8988T (cell line): ENCODE measurements around the gene NIPAL4.
"Not testable (repeated sequence)": the region's sequence is repeated elsewhere in the genome, so short reads cannot be mapped to it uniquely, and the experiment has no call there.

Experiments used
- DNase-seq: peaks from one replicate; pipeline ENCODE4 v3.0.0; 2011

Gene NIPAL4

GRCh38 chr5:157459715-157460599 is at the start of gene NIPAL4:
TSS of gene NIPAL4 (plus strand) at chr5:157460213. CDS start at chr5:157460321, 108 bp downstream.
- DNase-seq = no peak

DNA sequence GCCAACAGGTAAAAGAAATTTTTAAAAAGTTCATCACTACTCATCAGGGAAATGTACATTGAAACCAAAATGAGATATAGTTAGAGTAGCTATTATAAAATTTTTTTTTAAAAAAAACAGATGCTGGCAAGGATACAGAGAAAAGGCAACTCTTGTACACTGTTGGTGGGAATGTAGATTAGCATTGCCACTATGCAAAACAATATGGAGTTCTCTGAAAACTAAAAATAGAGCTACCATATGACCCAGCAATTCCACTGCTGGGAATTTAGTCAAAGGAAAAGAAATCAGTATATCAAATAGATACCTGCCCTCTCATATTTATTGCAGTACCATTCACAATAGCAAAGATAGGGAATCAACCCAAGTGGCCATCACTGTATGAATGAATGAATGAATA is 44.2 kb upstream of the NIPAL4 start:
- no peak for DNase-seq

GRCh38 chr5:157419521-157419920 is 40.5 kb upstream of the NIPAL4 start:
- DNase-seq = not testable (repeated sequence)

GRCh38 chr5:157429920-157430319 is 30.1 kb upstream of the NIPAL4 start:
- not testable (repeated sequence) for DNase-seq

GRCh38 chr5:157431544-157432200 is 28.3 kb upstream of the NIPAL4 start:
- no peak for DNase-seq

DNA sequence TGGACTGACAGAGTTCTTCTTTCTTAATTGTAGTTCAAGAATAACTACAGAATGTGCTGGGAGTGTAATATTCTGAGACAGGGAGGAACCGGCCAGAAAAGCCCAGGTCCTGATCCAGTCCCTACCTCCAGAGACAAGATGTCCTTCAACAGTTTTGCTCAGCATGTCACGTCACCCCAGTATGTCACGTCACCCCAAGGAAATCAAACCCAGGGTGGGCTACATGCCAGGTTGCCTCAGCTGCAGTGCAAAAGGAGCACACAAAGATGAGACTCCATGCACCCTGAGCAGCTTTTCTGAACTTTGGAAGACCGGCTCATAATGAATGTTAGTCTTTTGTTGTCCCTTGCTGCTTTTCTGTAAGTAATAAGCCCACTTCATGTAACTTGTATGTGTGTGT is 25.9 kb upstream of the NIPAL4 start:
- no peak for DNase-seq

GRCh38 chr5:157443041-157443549 is 16.9 kb upstream of the NIPAL4 start:
- no peak for DNase-seq

DNA sequence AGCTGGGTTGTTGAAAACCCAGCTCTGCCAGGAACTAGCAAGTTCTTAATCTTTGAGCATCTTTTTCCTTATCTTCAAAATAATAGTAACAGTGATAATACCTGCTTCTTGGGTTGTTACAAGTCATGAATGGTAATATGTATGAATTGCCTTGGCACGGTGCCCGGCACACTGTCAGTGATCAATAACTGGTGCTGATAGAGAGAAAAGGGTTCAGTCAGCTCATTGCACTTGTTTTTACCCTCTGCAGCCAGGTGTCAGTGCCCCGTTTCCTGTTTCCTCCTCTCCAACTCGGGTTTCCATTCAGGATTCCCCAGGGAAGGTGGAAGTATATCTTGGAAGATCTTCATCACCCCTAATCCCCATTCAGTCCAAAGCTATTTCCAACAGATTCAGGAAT is 15.8 kb upstream of the NIPAL4 start:
- no peak for DNase-seq

- no peak for DNase-seq
Measured at GRCh38 chr5:157445745-157446411, 14.1 kb upstream of the NIPAL4 start.

DNA sequence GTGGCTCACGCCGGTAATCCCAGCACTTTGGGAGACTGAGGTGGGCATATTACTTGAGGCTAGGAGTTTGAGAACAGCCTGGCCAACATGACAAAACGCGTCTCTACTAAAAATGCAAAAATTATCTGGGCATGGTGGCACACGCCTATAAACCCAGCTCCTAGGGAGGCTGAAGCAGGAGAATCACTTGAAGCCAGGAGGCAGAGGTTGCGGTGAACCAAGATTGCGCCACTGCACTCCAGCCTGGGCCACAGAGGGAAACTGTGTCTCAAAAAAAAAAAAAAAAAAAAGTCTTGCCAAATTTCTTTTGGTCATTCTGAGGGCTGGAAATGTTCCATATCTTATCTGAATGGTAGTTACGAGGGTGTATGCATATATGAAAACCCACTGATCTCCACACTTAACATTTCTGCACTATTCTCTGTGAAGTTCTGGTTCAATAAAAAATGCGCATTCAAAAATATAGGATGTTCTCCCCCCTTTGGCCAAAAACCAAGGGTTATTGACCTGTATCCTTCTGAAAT is 13.5 kb upstream of the NIPAL4 start:
- DNase-seq = no peak

DNA sequence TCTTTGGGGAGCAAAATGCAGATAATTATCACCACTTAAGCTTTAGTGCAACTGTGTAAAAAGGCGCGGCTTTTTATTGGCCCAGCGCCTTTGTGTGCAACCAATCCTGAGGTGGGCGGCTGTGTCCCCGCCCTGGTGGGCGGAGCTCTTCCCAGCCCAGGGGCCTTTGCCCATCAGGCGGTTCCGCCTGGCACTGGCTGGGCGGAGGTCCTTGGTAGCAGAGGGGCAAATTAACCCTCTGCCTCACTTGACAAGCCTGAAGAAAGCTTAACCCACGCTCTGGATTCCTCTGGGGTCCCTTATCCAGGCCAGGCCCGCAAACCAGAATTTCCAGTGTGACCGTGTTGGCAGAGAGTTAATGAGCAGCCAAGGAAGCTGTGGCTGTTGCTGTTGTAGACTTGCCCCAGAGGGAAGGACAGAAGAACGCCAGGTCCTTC is 12.8 kb upstream of the NIPAL4 start:
- DNase-seq = no peak

DNA sequence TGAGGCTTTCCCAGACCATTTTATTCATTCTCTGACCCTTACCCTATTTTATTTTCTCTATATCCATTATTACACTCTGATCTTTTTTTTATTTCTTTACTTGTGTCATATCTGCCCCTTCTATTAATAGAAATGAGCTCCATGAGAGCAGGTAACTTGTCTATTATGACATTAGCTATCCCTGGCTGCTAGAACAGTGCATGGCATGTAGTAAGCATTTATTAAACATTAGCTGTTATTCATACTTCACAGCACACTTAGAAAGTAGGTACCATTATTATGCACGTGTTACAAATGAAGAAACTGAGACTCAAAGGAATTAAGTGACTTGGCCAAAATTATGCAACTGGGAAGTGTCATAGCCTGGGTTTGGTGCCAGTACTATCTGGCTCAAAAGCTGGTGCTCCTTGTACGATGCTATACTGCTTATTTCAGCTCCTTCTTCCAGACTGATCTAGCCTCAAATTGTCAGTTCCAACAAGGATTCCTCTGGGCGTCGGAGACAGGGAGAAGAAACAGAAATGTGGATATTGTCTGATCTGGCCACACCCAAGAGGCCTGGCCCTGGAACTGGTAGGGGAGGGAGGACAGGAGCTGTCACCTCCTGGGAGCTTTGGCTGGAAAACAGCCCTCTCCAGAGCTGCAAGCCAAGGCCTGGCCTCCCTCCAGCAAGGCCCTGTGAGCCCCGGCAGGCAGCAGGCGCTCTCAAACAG is 10.8 kb upstream of the NIPAL4 start:
- DNase-seq = no peak

DNA sequence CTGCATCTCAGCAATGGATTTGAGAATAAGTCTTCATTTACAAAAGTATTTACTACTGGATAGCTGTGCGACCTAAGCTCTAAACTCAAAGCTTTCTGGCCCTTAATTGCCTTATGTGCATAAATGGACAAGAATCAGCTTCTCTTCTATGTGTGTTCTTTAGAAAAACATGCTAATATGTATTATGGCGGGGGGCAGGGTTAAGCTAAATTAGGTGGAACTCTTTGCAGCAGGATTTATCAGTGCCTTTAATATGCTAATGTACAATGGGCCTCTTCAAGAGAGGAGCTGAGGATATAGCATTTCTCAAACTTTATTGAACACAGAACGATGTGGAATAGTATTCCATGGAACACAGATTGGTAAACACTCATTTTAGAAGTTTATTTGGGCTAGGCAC is 10.0 kb upstream of the NIPAL4 start:
- DNase-seq = no peak

DNA sequence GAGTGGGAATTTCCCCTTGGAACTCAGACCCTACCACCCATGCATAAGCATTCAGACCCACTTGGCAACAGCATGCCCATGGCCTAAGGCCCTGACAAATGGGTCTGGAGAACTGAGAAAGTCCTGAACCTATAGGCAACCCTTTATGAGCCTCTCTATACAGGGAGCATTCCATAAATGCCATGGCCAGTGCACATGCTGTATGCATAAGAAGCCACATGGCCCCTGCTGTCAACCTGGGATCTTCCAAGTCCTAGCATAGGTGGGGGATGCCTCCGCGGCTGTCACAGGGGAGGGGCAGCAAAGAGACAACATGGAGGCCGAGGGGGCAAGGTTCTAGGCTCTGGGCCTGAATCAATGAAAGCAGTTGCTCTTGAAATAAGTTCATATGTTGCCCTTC is 8.2 kb upstream of the NIPAL4 start:
- DNase-seq = no peak

GRCh38 chr5:157454273-157454672 is 5.7 kb upstream of the NIPAL4 start:
- DNase-seq = no peak

GRCh38 chr5:157455057-157455456 is 5.0 kb upstream of the NIPAL4 start:
- DNase-seq = no peak

DNA sequence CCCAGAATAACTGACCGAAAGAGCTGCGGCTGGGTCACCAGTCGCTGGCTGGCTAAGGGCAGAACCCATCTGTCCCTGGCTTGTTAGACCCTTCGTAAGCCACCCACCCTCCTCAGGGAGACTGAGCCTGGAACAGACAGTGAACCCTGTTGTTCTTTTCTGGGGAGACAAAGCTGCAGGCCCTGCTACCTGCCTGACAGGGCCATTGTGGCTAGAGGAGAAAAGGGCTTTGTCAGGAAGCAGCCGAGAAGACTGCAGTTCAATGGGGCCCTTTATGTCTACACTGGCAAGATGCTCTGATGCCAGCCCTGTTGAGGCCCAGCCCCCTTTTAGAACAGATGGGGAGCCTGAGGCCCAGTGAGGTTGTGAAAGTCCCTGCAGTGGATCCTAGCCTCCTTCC is 3.7 kb upstream of the NIPAL4 start:
- no peak for DNase-seq

DNA sequence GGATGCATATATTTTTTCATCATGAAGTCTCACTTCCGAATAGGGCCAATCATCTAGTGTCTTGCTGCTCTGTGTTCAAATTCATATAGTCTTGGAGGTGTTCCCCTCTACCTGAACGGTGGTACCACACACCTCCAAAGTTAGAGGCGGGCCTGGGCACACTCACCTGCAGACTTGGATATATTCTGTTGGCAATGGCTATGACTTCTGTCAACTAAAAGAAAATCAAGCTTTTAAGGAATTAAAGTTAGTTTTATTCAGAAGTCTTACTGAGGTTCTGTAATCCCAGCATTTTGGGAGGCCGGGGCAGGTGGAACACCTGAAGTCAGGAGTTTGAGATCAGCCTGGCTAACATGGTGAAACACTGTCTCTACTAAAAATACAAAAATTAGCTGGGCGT is 2.6 kb upstream of the NIPAL4 start:
- DNase-seq = no peak

- DNase-seq = no peak
Measured at GRCh38 chr5:157458835-157459234, 1.2 kb upstream of the NIPAL4 start.

- DNase-seq = no peak
Measured at GRCh38 chr5:157460921-157461792, 1.1 kb downstream of the NIPAL4 start.

DNA sequence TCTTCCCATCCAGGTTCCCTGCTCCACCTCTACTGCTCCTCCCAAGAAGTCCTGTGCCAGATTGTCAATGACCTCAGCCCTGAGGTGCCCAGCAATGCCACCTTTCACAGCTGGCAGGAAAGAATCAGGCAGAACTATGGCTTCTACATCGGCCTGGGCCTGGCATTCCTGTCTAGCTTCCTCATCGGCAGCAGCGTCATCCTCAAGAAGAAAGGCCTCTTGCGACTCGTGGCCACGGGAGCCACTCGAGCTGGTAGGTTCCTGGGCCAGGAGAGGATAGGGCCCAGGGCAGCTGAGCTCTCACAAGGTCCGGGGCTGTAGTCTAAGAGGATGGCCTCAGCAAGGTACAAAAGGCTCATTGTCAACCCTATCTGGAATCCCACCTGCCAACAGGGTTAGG is 3.1 kb downstream of the NIPAL4 start:
- no peak for DNase-seq
